Activated CD8-positive, alpha-beta T cell treated with anti-CD3 and anti-CD28 coated beads, Interleukin-2, amount 10 ng/mL, durations not matched to agents 7 days and 5 days (primary cell): Measurements from ENCODE around the gene CHIC1. TPM values are rescaled to one million over a fixed set of nuclear protein-coding genes. Genes with fewer than 3 reads are reported as not detected.
"Not testable (repeated sequence)": the region's sequence is repeated elsewhere in the genome, so short reads cannot be mapped to it uniquely, and the experiment has no call there.

Experiments
- ATAC-seq: fragments of 150-1000 bp; cut with Tn5 transposase; one replicate; pipeline ENCODE4 v1.10.0; 2021; ENCODE audit warnings: moderate library complexity
- CTCF ChIA-PET: fragments of 350-600 bp; sonication (Branson Sonifier 250); formaldehyde crosslinking; loops from one replicate; lab custom pipeline; 2021; ENCODE audit warnings: antibody characterized with exemption; lab: Charles Lee
- POLR2A ChIA-PET: fragments of 350-600 bp; sonication (Branson Sonifier 250); formaldehyde crosslinking; loops from one replicate; lab custom pipeline; 2021; ENCODE audit warnings: antibody characterized with exemption; lab: Charles Lee
- DNase-seq: peaks from one replicate; pipeline ENCODE4 v3.0.0-alpha.2; 2020
- H3K27ac Mint-ChIP-seq: one replicate; pipeline ENCODE4 v1.8.0; 2021; ENCODE audit warnings: mild to moderate bottlenecking, mixed read lengths
- H3K27me3 Mint-ChIP-seq: one replicate; pipeline ENCODE4 v1.8.0; 2021; ENCODE audit warnings: low read depth, mixed read lengths
- H3K36me3 Mint-ChIP-seq: one replicate; pipeline ENCODE4 v1.8.0; 2021; ENCODE audit warnings: low read depth, mixed read lengths
- H3K4me1 Mint-ChIP-seq: one replicate; pipeline ENCODE4 v1.8.0; 2021; ENCODE audit warnings: low read depth, mixed read lengths
- H3K4me3 Mint-ChIP-seq: one replicate; pipeline ENCODE4 v1.8.0; 2021; ENCODE audit warnings: mild to moderate bottlenecking, mixed read lengths
- H3K9me3 Mint-ChIP-seq: one replicate; pipeline ENCODE4 v1.8.0; 2022; ENCODE audit warnings: mixed read lengths; ENCODE audit not compliant: insufficient read depth
- total RNA-seq, 2 experiments: library from RNA; stranded (reverse); gene quantifications; one replicate each; pipeline ENCODE4 v1.2.3, GENCODE V29; 2021

The CHIC1 gene
- total RNA-seq, 2 experiments from 2014 or later = 3.6 to 5.0 TPM

- peaks cover 19% of the 10 kb centered on the region for H3K36me3 Mint-ChIP-seq
- POLR2A ChIA-PET = no interaction called here
- H3K4me3 Mint-ChIP-seq = no peak overlapping the region
- ATAC-seq = no peak
- peak; percentile 19 for DNase-seq
- CTCF ChIA-PET = no interaction called here
- H3K4me1 Mint-ChIP-seq = peaks cover 18% of the 10 kb centered on the region
- H3K27me3 Mint-ChIP-seq = no peaks in the 10 kb centered on the region
- H3K9me3 Mint-ChIP-seq = peaks cover 6% of the 10 kb centered on the region
- H3K27ac Mint-ChIP-seq = peak overlapping the region; percentile 54
Observed at GRCh38 chrX:73615022-73615421, 52.0 kb downstream of the CHIC1 start.

- DNase-seq, H3K4me1 Mint-ChIP-seq, H3K4me3 Mint-ChIP-seq, CTCF ChIA-PET, H3K27ac Mint-ChIP-seq, POLR2A ChIA-PET, H3K27me3 Mint-ChIP-seq, ATAC-seq: not testable (repeated sequence)
- H3K36me3 Mint-ChIP-seq = peaks cover 21% of the 10 kb centered on the region
- H3K9me3 Mint-ChIP-seq = peaks cover 21% of the 10 kb centered on the region
Observed at GRCh38 chrX:73641669-73642068, 78.7 kb downstream of the CHIC1 start.

- Mint-ChIP-seq H3K27ac (no peak overlapping the region), H3K36me3 (peaks cover 10% of the 10 kb centered on the region), H3K4me3 (no peak overlapping the region), H3K4me1 (no peaks in the 10 kb centered on the region), H3K9me3 (peaks cover 7% of the 10 kb centered on the region), H3K27me3 (no peaks in the 10 kb centered on the region)
- ChIA-PET POLR2A (no interaction called here), CTCF (no interaction called here)
- ATAC-seq = no peak
- DNase-seq = no peak
Observed at GRCh38 chrX:73647212-73647611, 84.2 kb downstream of the CHIC1 start.

GRCh38 chrX:73647632-73648322 is 84.8 kb downstream of the CHIC1 start:
- POLR2A ChIA-PET = no interaction called here
- no peaks in the 10 kb centered on the region for H3K4me1 Mint-ChIP-seq
- H3K4me3 Mint-ChIP-seq = no peak overlapping the region
- H3K27ac Mint-ChIP-seq = no peak overlapping the region
- H3K36me3 Mint-ChIP-seq = peaks cover 10% of the 10 kb centered on the region
- no peaks in the 10 kb centered on the region for H3K27me3 Mint-ChIP-seq
- no peak for ATAC-seq
- CTCF ChIA-PET = no interaction called here
- no peak for DNase-seq
- H3K9me3 Mint-ChIP-seq = peaks cover 7% of the 10 kb centered on the region

- DNase-seq, POLR2A ChIA-PET, H3K36me3 Mint-ChIP-seq, CTCF ChIA-PET, H3K27me3 Mint-ChIP-seq, H3K4me1 Mint-ChIP-seq, ATAC-seq, H3K4me3 Mint-ChIP-seq, H3K27ac Mint-ChIP-seq: not testable (repeated sequence)
- H3K9me3 Mint-ChIP-seq = peaks cover 20% of the 10 kb centered on the region
Observed at GRCh38 chrX:73661322-73661721, 98.3 kb downstream of the CHIC1 start.

GRCh38 chrX:73668779-73669178 is 105.8 kb downstream of the CHIC1 start:
- no peak overlapping the region for H3K4me3 Mint-ChIP-seq
- no peak for DNase-seq
- peaks cover 16% of the 10 kb centered on the region for H3K9me3 Mint-ChIP-seq
- H3K36me3 Mint-ChIP-seq = no peaks in the 10 kb centered on the region
- POLR2A ChIA-PET = no interaction called here
- no peak for ATAC-seq
- no peaks in the 10 kb centered on the region for H3K27me3 Mint-ChIP-seq
- no peaks in the 10 kb centered on the region for H3K4me1 Mint-ChIP-seq
- CTCF ChIA-PET = no interaction called here
- no peak overlapping the region for H3K27ac Mint-ChIP-seq

- CTCF ChIA-PET = no interaction called here
Observed at GRCh38 chrX:73681408-73681807, 118.4 kb downstream of the CHIC1 start.

GRCh38 chrX:73683236-73683859 is 120.4 kb downstream of the CHIC1 start:
- H3K4me3 Mint-ChIP-seq = no peak overlapping the region
- ATAC-seq (no peak), DNase-seq (no peak)
- no peak overlapping the region for H3K27ac Mint-ChIP-seq
- ChIA-PET CTCF (no interaction called here), POLR2A (no interaction called here)
- H3K36me3 Mint-ChIP-seq = peaks cover 3% of the 10 kb centered on the region
- no peaks in the 10 kb centered on the region for H3K27me3 Mint-ChIP-seq
- no peaks in the 10 kb centered on the region for H3K4me1 Mint-ChIP-seq
- no peaks in the 10 kb centered on the region for H3K9me3 Mint-ChIP-seq

More at GRCh38 chrX:73681408-73681807, 118.4 kb downstream of the CHIC1 start:
- POLR2A ChIA-PET = no interaction called here
- H3K36me3 Mint-ChIP-seq = peaks cover 3% of the 10 kb centered on the region
- DNase-seq (no peak), ATAC-seq (no peak)
- no peaks in the 10 kb centered on the region for H3K27me3 Mint-ChIP-seq
- H3K4me3 Mint-ChIP-seq = no peak overlapping the region
- no peaks in the 10 kb centered on the region for H3K4me1 Mint-ChIP-seq
- H3K27ac Mint-ChIP-seq = no peak overlapping the region
- no peaks in the 10 kb centered on the region for H3K9me3 Mint-ChIP-seq

- H3K4me3 Mint-ChIP-seq = not testable (repeated sequence)
Observed at GRCh38 chrX:73707014-73707413, 144.0 kb downstream of the CHIC1 start.

GRCh38 chrX:73728602-73729001 is 165.6 kb downstream of the CHIC1 start:
- Mint-ChIP-seq H3K36me3 (no peaks in the 10 kb centered on the region), H3K9me3 (no peaks in the 10 kb centered on the region), H3K27me3 (no peaks in the 10 kb centered on the region), H3K4me1 (no peaks in the 10 kb centered on the region), H3K27ac (no peak overlapping the region), H3K4me3 (no peak overlapping the region)
- no peak for DNase-seq
- ChIA-PET POLR2A (no interaction called here), CTCF (no interaction called here)
- ATAC-seq = no peak

More at GRCh38 chrX:73707014-73707413, 144.0 kb downstream of the CHIC1 start:
- H3K9me3 Mint-ChIP-seq, CTCF ChIA-PET, POLR2A ChIA-PET, H3K4me1 Mint-ChIP-seq, ATAC-seq, DNase-seq, H3K36me3 Mint-ChIP-seq, H3K27me3 Mint-ChIP-seq, H3K27ac Mint-ChIP-seq: not testable (repeated sequence)
